SU-DHL-6 (cell line): Measurements from ENCODE around the gene TBX20.

Experiments used
- EZH2phosphoT487 ChIP-seq: fragments of 200-600 bp; sonication (generic), shearing (Covaris generic); conservative IDR thresholded peaks from 2 replicates; pipeline ENCODE4 v1.6.1; 2018; ENCODE audit warnings: mild to moderate bottlenecking, antibody characterized with exemption, low read length, moderate library complexity, mixed read lengths
- TF ChIP-seq, protein P1 (sequence below): fragments of 200-600 bp; sonication (generic); IDR thresholded peaks from one replicate; pipeline ENCODE4 v1.5.1; 2017; ENCODE audit warnings: antibody characterized with exemption, mild to moderate bottlenecking, low read length, moderate library complexity; ENCODE audit not compliant: insufficient read depth, poor library complexity, severe bottlenecking

DNA sequence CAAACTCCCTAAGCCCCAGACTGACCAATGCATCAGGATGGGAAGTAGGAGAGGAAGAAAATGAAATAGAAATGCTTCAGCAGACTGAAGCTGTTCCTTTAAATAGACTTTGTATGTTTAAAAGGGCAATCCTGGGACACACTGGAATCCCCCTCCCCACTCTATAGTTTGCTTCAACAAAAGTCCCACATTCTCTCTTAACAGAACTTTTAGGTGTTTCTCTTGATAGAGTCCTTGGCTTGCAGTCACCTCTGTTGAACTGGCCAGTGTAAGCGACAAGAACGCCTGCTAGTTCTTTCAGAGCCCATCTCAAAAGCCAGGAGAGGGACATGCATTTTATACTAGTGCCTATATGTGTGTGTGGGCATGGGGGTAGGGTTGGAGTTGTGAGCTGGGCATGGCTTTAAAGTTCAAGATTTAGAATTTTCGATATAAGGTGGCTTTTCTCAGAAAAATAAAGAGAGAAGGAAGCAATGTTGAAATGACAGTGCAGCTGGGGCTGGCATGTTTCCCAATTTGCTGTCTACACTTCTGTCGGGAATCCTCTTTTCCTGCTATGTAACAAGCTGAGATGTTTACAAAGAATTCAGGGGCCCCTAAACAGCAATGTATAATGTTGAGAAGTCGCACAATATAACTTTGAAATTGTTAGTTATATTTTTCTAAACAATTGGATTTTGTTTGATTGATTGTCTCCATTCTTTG is 2.1 kb downstream of the TBX20 start:
- TF ChIP-seq, protein P1, sequence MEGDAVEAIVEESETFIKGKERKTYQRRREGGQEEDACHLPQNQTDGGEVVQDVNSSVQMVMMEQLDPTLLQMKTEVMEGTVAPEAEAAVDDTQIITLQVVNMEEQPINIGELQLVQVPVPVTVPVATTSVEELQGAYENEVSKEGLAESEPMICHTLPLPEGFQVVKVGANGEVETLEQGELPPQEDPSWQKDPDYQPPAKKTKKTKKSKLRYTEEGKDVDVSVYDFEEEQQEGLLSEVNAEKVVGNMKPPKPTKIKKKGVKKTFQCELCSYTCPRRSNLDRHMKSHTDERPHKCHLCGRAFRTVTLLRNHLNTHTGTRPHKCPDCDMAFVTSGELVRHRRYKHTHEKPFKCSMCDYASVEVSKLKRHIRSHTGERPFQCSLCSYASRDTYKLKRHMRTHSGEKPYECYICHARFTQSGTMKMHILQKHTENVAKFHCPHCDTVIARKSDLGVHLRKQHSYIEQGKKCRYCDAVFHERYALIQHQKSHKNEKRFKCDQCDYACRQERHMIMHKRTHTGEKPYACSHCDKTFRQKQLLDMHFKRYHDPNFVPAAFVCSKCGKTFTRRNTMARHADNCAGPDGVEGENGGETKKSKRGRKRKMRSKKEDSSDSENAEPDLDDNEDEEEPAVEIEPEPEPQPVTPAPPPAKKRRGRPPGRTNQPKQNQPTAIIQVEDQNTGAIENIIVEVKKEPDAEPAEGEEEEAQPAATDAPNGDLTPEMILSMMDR = no peak
- no peak for TF ChIP-seq EZH2phosphoT487
